ENCODE results near the gene GNAI1.
"Not testable (repeated sequence)": the region's sequence is repeated elsewhere in the genome, so short reads cannot be mapped to it uniquely, and the experiment has no call there.

Gene GNAI1

GRCh38 chr7:80157770-80158169, 23.1 kb downstream of the GNAI1 start:
- not testable (repeated sequence) for DNase-seq (ENCODE audit: low spot score)

- DNase-seq (ENCODE audit: low spot score), result no peak
These were observed 25.2 kb downstream of the GNAI1 start for GRCh38 chr7:80159802-80160201.

GRCh38 chr7:80161466-80161865, 26.8 kb downstream of the GNAI1 start:
- no peak for DNase-seq (ENCODE audit: low spot score)

- DNase-seq (ENCODE audit: low spot score), result no peak
These were observed 30.5 kb downstream of the GNAI1 start for GRCh38 chr7:80165177-80165576.

GRCh38 chr7:80170445-80170844, 35.8 kb downstream of the GNAI1 start:
- DNase-seq (ENCODE audit: low spot score), result no peak

GRCh38 chr7:80172387-80172786, 37.8 kb downstream of the GNAI1 start:
- DNase-seq (ENCODE audit: low spot score), result no peak

GRCh38 chr7:80175744-80176143, 41.1 kb downstream of the GNAI1 start:
- no peak for DNase-seq (ENCODE audit: low spot score)

- DNase-seq (ENCODE audit: low spot score), result no peak
These were observed 46.8 kb downstream of the GNAI1 start for GRCh38 chr7:80181411-80181810.

- DNase-seq (ENCODE audit: low spot score), result no peak
These were observed 48.1 kb downstream of the GNAI1 start for GRCh38 chr7:80182630-80183276.

GRCh38 chr7:80183351-80183750, 48.7 kb downstream of the GNAI1 start:
- no peak for DNase-seq (ENCODE audit: low spot score)

- no peak for DNase-seq (ENCODE audit: low spot score)
These were observed 49.5 kb downstream of the GNAI1 start for GRCh38 chr7:80183900-80184685.

- no peak for DNase-seq (ENCODE audit: low spot score)
These were observed 50.1 kb downstream of the GNAI1 start for GRCh38 chr7:80184693-80185092.

- no peak for DNase-seq (ENCODE audit: low spot score)
These were observed 50.9 kb downstream of the GNAI1 start for GRCh38 chr7:80185571-80185970.

GRCh38 chr7:80186721-80187120, 52.1 kb downstream of the GNAI1 start:
- no peak for DNase-seq (ENCODE audit: low spot score)

GRCh38 chr7:80187279-80187678, 52.6 kb downstream of the GNAI1 start:
- DNase-seq (ENCODE audit: low spot score), result no peak

- no peak for DNase-seq (ENCODE audit: low spot score)
These were observed 53.1 kb downstream of the GNAI1 start for GRCh38 chr7:80187727-80188126.

GRCh38 chr7:80189638-80190037, 55.0 kb downstream of the GNAI1 start:
- no peak for DNase-seq (ENCODE audit: low spot score)

- no peak for DNase-seq (ENCODE audit: low spot score)
These were observed 63.0 kb downstream of the GNAI1 start for GRCh38 chr7:80197627-80198026.

- no peak for DNase-seq (ENCODE audit: low spot score)
These were observed 64.4 kb downstream of the GNAI1 start for GRCh38 chr7:80199051-80199450.

- no peak for DNase-seq (ENCODE audit: low spot score)
These were observed 69.8 kb downstream of the GNAI1 start for GRCh38 chr7:80204454-80204853.

- no peak for DNase-seq (ENCODE audit: low spot score)
These were observed 70.3 kb downstream of the GNAI1 start for GRCh38 chr7:80204919-80205318.

GRCh38 chr7:80206763-80207162, 72.1 kb downstream of the GNAI1 start:
- no peak for DNase-seq (ENCODE audit: low spot score)

- DNase-seq (ENCODE audit: low spot score), result no peak
These were observed 72.9 kb downstream of the GNAI1 start for GRCh38 chr7:80207501-80207900.
